Measurements from ENCODE around the gene PTPRN2.

GRCh38 chr7:157782041-157782440 lies 805.6 kb downstream of the PTPRN2 start:
- no peak for TF ChIP-seq ZC3H13 (CRISPR knock-in tag; IDR thresholded peaks at IDR 0.05)
- TF ChIP-seq FOXM1 (CRISPR knock-in tag; IDR thresholded peaks at IDR 0.05) = no peak
